ENCODE measurements around the gene WDR44. TPM values are rescaled to one million over a fixed set of nuclear protein-coding genes. Genes with fewer than 3 reads are reported as not detected.
"Not testable (repeated sequence)": the region's sequence is repeated elsewhere in the genome, so short reads cannot be mapped to it uniquely, and the experiment has no call there.

WDR44 gene
- total RNA-seq, 1 donor from 2014 or later, result 34.6 TPM

DNA sequence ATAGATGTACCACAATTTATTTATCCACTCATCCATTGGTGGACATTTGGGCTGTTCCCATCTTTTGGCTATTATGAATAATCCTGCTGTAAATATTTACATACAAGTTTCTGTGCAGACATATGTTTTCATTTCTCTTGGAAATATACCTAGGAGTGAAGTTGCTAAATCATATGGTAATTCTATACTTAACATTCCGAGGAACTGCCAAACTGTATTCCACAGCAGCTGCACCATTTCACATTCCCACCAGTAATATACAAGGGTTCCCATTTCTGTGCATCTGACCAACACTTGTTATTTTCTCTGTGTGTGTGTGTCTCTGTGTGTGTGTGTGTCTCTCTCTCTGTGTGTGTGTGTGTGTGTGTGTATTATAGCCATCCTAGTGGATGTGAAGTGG lies 134.3 kb downstream of the WDR44 start:
- no peak for DNase-seq

DNA sequence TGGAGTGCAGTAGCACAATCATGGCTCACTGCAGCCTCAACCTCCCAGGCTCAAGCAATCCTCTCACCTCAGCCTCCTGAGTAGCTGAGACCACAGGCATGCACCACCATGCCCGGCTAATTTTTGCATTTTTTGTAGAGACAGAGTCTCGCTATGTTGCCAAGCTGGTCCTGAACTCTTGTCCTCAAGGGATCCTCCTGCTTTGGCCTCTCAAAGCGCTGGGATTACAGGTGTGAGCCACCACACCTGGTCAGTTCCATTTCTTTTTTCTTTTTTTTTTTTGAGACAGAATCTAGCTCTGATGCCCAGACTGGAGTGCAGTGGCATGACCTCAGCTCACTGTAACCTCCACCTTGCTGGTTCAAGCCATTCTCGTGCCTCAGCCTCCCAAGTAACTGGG lies 136.5 kb downstream of the WDR44 start:
- DNase-seq, result not testable (repeated sequence)

DNA sequence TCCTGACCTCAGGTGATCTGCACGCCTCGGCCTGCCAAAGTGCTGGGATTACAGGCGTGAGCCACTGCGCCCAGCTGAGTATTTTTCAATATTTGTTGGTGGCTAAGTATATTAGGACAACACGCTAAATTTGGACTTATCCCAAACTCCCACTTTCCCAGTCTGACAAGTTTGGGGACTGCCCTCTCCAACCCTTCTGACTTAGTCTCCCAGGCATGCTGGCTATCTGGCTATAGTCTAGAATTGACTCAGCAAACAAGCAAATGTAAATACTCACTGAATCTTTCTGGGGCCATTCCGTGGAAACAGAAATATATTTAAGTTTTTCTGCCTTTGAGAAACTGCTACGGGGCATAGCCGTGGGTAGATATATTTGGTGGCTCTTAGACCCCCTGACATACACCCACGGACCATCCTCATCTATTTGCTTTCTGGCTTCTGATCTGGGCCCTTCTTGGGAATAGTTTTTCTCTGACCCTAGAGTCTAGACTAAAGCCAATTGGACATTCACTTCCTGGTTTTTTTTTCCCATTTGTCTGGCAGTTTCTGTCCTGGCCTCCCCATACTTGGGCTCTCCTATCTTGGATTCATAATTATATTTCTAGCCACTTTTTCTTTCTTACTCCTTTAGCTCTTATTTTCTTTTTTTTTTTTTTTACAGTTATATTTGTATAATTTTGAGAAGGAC lies 138.5 kb downstream of the WDR44 start:
- no peak for DNase-seq

DNA sequence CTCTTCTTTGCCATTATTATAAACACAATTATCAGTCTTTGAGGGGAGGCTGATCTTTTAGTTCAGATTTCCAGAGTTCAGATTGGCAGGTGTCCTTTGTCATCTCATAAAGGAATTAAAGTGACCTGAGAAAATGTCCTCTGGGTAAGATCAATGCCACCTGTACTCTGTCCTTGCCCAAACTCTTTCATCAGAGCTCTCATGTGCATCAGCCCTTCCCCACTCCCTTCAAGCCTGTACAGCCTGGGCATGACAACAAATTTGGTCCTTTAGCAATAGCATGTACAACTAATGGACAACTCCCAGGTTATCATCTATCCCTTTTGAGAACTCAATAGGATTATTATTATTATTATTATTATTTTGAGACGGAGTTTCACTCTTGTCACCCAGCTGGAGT lies 140.8 kb downstream of the WDR44 start:
- DNase-seq, result not testable (repeated sequence)

DNA sequence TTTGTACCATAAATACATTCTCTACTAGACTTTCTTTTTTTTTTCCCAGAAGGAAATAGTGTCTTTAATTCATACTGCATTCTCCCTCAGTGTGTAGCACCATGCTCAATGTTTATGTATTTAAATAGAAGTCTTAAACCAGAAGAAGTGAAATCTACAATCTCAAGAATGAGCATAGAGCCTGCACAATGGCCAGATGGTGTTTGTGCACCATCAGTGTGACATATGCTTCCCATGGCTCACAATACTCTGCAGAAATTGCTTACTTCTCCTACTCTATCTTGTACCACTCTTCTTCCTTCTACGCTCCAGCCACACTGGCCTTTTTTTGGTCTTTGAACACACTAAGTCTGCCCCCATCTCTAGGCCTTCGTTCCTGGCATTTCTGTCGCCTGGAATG lies 147.1 kb downstream of the WDR44 start:
- no peak for DNase-seq

DNA sequence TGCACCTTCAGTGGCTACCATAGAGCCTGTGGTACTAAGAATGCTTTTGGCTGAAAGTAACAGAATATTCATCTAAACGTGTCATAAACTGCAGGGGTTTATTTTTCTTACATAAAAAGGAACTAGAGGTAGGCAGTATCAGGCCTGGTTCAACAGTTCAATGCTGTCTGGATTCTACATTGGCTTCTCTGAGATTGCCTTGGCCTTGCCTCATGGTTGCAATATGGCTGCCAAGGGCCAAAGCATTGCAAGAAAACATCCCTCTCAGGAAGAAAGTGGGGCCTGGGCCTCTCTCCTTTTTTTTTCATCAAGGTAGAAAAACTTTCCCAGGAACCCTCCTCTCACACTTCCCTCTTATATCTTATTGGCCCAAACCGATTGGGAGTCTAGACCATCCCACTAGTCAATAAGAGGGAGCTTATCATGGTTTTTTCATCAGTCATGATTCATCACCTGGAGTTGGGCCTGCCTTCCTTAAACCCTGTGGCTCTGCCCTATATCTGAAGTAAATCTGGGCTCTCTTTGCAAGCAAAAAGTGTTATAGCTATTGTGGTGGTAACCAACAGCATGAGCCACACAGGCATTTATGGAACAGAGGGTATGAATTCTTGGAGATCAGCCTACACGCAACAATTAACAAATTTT lies 147.9 kb downstream of the WDR44 start:
- DNase-seq, result no peak

DNA sequence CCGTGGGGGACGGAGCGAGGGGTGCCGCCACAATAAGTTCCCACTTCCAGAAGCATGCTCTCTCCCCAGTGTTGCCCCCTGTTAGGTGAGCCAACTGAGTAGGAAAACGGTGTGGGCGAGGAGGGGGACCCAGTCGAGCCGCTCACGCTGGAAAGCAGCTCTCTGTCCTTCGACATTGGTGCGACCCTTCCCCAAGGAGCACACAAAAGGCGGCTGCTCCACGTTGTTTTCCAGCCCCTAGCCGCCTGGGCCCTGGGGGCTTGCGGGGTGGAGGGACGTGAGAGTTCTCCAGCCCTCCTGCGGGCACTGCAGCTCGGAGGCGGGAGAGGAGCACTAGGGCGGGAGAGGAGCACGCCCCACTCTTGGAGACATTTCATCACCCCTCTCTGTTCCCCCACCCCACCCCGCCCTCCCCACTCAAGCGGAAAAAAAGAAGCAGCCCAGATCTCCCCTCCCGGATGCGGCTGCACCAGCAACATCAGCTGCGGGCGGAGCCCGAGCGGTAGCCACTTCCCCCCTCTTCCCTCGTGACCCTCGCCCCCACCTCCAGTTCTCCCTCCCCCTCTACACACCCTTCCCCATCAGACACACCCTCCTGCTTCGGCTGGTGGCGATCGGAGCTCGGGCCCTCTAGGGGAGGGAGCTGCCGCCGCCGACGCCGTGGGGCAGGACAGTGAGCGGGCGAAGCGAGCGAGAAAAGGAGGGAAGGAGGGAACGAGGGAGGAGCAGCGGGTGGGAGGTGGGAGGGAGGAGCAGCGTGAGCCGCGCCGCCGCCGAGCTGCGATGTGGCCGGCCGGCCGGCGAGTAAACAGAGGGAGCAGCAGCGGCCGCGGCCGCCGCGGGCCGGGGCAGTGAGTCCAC lies 149.4 kb downstream of the WDR44 start, which contains the start of gene DOCK11:
Gene DOCK11 (plus strand): TSS at position 755 of the 861 bp plus-strand sequence. CDS start 157 bp downstream, outside the sequence.
- DNase-seq, result peak; percentile 60

DNA sequence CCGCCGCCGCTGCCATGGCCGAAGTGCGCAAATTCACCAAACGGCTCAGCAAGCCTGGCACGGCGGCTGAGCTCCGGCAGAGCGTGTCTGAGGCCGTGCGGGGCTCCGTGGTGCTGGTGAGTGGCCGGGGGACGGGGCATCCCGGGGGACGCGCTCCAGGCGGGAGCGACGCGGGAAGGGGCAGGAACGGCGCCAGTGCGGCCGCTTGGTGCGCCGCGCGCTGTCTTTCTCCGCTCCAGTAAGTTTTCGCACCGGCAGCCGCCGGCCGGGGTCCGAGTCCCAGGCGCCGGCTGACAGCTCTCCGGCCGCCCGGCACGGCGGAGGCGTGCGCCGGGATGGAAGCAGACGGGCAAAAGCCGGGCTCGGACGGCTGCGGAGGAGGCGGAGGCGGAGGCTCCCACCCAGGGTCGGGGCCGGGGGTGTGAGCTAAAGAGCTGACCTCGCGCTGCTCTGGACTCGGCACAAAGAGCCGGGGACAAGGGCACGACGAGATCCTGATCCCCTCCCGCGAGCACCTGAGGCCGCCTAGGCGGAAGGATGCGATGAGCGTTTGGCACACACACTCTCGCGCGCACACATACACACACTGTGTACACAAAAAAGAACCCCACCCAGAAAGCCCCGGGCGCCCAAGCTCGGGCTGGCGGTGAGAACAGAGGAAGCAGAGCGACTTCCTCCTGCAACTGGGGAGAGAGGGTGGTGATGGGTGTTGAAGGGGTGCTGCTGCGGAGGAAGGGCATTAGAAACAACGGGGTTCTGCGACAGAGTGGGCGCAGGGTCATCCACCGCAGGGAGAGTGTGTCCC lies 150.3 kb downstream of the WDR44 start:
- DNase-seq, result no peak

DNA sequence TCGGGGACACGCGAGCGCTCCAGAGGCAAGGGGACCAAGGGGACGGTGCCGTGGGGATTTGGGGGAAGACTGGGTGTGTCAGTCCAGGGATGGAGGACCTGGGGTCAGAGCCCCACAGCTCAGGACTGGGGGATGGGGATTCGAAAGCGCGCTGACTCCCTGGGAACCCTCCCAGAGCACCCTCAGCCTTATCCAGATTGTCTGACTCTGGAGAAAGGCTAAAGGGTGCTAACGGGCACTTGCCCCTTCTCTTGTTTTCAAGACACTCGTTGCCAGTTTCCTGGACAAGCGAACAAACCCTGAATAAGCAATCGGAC lies 150.8 kb downstream of the WDR44 start:
- no peak for DNase-seq

DNA sequence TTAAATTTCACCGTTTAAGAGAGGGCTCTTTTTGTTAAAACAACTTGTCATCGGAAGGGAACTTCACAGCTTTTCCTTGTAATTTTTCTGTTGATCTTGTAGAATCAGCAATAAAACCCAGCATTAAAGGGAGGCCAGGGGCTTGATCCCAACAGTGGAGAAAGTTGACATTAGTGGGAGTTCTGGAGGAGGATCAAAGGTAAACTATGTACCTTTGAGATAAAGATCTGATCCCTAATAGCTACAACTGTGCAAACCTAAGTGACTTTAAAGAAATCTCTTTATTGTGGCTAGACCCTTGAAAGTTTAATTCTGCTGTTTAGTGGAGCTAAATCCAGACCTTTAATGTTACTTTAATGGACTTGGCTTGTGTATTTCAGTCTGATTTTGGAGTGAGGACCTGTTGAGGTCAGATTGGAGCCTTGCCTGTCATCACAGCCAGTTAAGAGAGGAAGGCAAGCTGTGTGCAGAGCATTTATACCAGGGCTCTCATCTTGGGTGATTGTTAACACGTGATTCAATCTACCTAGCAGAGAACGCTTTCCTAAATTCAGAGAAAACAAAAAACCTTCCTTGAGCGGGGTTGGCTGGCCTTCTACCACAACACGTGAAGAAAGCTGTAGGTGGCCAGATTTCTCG lies 151.4 kb downstream of the WDR44 start:
- DNase-seq, result no peak

DNA sequence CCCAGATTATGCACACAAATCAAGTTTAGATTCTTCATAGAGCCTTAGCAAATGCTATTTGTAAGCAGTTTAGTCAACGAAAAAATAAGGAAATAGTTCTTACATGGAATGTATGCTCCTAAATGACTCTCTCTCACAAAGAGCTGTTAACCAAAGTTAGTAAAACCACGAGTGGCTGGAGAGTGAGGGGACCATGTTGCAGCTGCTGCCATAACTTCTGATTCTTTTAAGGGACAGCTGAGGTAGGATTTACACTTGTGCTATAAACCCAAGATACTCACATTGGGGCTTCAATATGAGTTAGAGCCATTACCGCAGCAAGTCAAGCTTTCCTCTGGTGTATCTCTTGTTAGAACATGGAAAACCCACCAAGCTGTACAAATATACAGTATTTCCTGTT lies 152.4 kb downstream of the WDR44 start:
- no peak for DNase-seq

DNA sequence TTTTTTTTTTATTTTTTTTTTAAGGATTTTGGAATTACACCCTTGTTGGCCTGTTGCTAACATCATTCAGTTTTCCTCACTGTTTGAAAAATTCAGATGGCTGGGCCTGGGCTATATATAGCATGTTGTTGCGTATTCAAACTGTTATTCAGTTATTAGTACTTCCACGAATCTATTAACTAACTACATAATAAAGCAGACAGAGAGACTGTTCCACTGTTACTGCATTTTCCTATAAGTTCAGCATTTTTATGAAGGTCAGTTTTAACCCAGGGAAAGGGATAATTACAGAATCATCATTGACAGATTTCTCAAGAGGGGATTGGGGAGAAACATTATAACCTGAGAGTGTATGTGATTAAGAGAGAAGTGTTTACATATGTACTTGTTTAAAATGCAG lies 152.8 kb downstream of the WDR44 start:
- DNase-seq, result no peak

DNA sequence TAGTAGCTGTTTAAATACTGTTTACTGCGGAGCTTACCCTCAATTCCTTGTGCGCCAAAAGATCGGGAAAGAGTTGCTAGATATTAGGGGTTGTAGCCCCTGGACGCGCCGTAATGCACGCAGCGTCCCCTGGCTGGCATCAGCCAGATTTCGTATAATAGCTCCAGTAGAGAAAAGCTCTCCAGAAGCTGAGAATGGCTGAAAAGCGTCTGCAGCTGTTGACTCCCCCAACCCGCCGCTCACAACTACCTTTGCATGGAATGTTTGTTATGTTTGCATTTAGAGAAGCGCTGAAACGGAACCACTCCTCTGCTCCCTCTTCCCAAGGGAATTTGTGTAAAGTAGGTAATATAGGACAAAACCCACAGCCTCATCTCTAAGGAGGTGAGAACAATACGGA lies 153.4 kb downstream of the WDR44 start:
- no peak for DNase-seq

Small RNA genes lying within 50 kb of the gene (small RNA-seq; reads per million reads assigned to genes)
- gene MIR1277, result not detected

Other genes starting within 250 kb of the WDR44 start
- gene KLHL13, start 229.3 kb upstream of the WDR44 start, total RNA-seq, result 51.2 TPM
- 20.6 TPM for gene DOCK11, start 149.7 kb downstream of the WDR44 start, total RNA-seq

Data from occipital lobe (tissue), 3 donors.